Right lobe of liver (tissue), 6 donors: ENCODE measurements around the gene HEY2. TPM values are rescaled to one million over a fixed set of nuclear protein-coding genes. Genes with fewer than 3 reads are reported as not detected.
A peak's percentile ranks its signal among the peaks of the same experiment; 100 is the strongest.
"Not testable (repeated sequence)": the region's sequence is repeated elsewhere in the genome, so short reads cannot be mapped to it uniquely, and the experiment has no call there.

Experiments used
- ATAC-seq, 4 donors: fragments of 200-7000 bp; cut with Tn5 transposase; one replicate each; pipeline ENCODE4 v1.9.1; 2020; ENCODE audit warnings: mild to moderate bottlenecking in 4 of 4, moderate library complexity in 4 of 4
- DNase-seq, 3 donors: peaks; one replicate each; pipeline ENCODE4 v3.0.0-alpha.2; 2020
- H3K27ac ChIP-seq, 3 donors: fragments of 200-600 bp; one replicate each; pipeline ENCODE4 v1.8.0; 2022
- H3K27me3 ChIP-seq, 2 donors: fragments of 200-600 bp; one replicate each; pipeline ENCODE4 v1.8.0; 2022
- H3K36me3 ChIP-seq, 4 donors: fragments of 200-600 bp; sonication (generic) in 1 of 4; one replicate each; pipeline versions ENCODE4 v1.5.1 to v1.8.0; 2017 to 2022; ENCODE audit warnings: control low read depth in 1 of 4
- H3K4me1 ChIP-seq, 4 donors: fragments of 200-600 bp; sonication (generic) in 1 of 4; one replicate each; pipeline versions ENCODE4 v1.5.1 to v1.8.0; 2017 to 2022; ENCODE audit warnings: control low read depth in 1 of 4
- H3K4me3 ChIP-seq, 3 donors: fragments of 200-600 bp; one replicate each; pipeline ENCODE4 v1.8.0; 2022
- H3K9me3 ChIP-seq, 4 donors: fragments of 200-600 bp; sonication (generic) in 1 of 4; one replicate each; pipeline versions ENCODE4 v1.5.1 to v1.8.0; 2017 to 2022; ENCODE audit warnings: control low read depth in 1 of 4
- CTCF ChIP-seq, 4 donors: fragments of 200-600 bp in 3 of 4; fragments of 450-650 bp in 1 of 4; IDR thresholded peaks; one replicate each; pipeline versions ENCODE4 v1.5.1 to v1.8.0; 2016 to 2022; ENCODE audit warnings: antibody characterized with exemption in 4 of 4, mild to moderate bottlenecking in 2 of 4
- POLR2A ChIP-seq: fragments of 450-650 bp; IDR thresholded peaks from one replicate; pipeline ENCODE4 v1.6.1; 2017; ENCODE audit warnings: antibody characterized with exemption, mild to moderate bottlenecking
- WGBS: methylation state at CpG from one replicate; pipeline ENCODE4 v1.1.6; 2018; ENCODE audit warnings: low coverage, low lambda C conversion rate; ENCODE audit not compliant: insufficient coverage; ENCODE audit errors: missing lambda C conversion rate; 5-methylcytosine and 5-hydroxymethylcytosine counted together
- intact Hi-C, 2 donors: fragments of 100-400 bp; cut with DNase I; formaldehyde crosslinking; loops; one replicate each; pipeline versions ENCODE4 v1.11.2 to v1.14.1; 2022
- long read RNA-seq: library from polyadenylated mRNA; unstranded; transcript quantifications from one replicate; pipeline ENCODE4 v2.0.0, GENCODE V29; 2019
- total RNA-seq, 6 experiments: library from RNA; depleted of rRNA in 2 of 6; stranded (reverse); fragments of >200 nt in 2 of 6; fragmentation: NEBNext Ultra II Directional in 3 of 6; extraction: Animal tissue kit (Norgen Biotek cat#: 25700) in 3 of 6; gene quantifications; one replicate each; pipeline versions ENCODE4 v1.1.0 to v1.2.4, GENCODE V29; 2016 to 2023
- donor health status: DM: no; HTN: yes; CAD: no.
- donor health status: DM: no; HTN: no; CAD: no.
- donor health status: DM: no; HTN: no; CAD: no.
- donor health status: DM: no; HTN: yes; CAD: no.
- donor health status: DM: no; HTN: yes; CAD: no.

HEY2 gene
- total RNA-seq = 1 to 10 TPM in 3 of 6 experiments, under 1 TPM in 3; 0.74 to 2.6 (median 1.6) TPM
- long read RNA-seq = 0 reads

GRCh38 chr6:125749173-125749864 is at the start of gene HEY2:
Gene HEY2, plus strand, starts transcription at chr6:125749632. Its CDS starts 145 bp downstream, at chr6:125749777.
- ATAC-seq = peak; percentile 77 to 89 (median 79)
- intact Hi-C loops = no loop called here
- Histone ChIP-seq H3K27ac (peak within 1 kb of the TSS; percentile 85 to 97 (median 94)), H3K36me3 (no peaks in the 10 kb centered on the region), H3K4me1 (peaks cover 0 to 39% (median 2%) of the 10 kb centered on the region in 4 donors), H3K9me3 (no peaks in the 10 kb centered on the region), H3K27me3 (no peaks in the 10 kb centered on the region), H3K4me3 (peak within 1 kb of the TSS; percentile 68 to 78 (median 75))
- TF ChIP-seq CTCF (IDR thresholded peaks at IDR 0.05) (peak in 1 of 4 donors; percentile 11), POLR2A (peak; percentile 98)
- 0% methylated on average over 14 of the region's 95 CpGs for WGBS
- peak; percentile 96 to 98 (median 98) for DNase-seq

- Histone ChIP-seq H3K9me3 (no peaks in the 10 kb centered on the region), H3K27me3 (no peaks in the 10 kb centered on the region), H3K36me3 (no peaks in the 10 kb centered on the region), H3K27ac (no peak overlapping the region), H3K4me1 (peaks cover 0 to 5% (median 0%) of the 10 kb centered on the region in 4 donors), H3K4me3 (no peak overlapping the region)
- intact Hi-C loops = no loop called here
- DNase-seq = no peak
- TF ChIP-seq CTCF (IDR thresholded peaks at IDR 0.05) (no peak), POLR2A (no peak)
- WGBS = 92% methylated on average over 2 of the region's 3 CpGs
- no peak for ATAC-seq
These were observed 48.7 kb upstream of the HEY2 start for GRCh38 chr6:125700581-125701353.

- H3K4me3 ChIP-seq = no peak overlapping the region
- TF ChIP-seq POLR2A = no peak
- TF ChIP-seq CTCF (IDR thresholded peaks at IDR 0.05) = no peak
- intact Hi-C loops = no loop called here
- peaks cover 0 to 5% (median 0%) of the 10 kb centered on the region in 4 donors for H3K4me1 ChIP-seq
- no peaks in the 10 kb centered on the region for H3K9me3 ChIP-seq
- ATAC-seq = no peak
- 70% methylated on average over 1 of the region's 1 CpG for WGBS
- no peaks in the 10 kb centered on the region for H3K27me3 ChIP-seq
- no peaks in the 10 kb centered on the region for H3K36me3 ChIP-seq
- no peak overlapping the region for H3K27ac ChIP-seq
- no peak for DNase-seq
These were observed 48.1 kb upstream of the HEY2 start for GRCh38 chr6:125701354-125701668.

- H3K27ac ChIP-seq, DNase-seq, H3K4me3 ChIP-seq, H3K36me3 ChIP-seq, H3K9me3 ChIP-seq, H3K27me3 ChIP-seq, intact Hi-C loops, H3K4me1 ChIP-seq, ATAC-seq: not testable (repeated sequence)
- whole genome bisulfite sequencing = 94% methylated on average over 2 of the region's 5 CpGs
These were observed 45.5 kb upstream of the HEY2 start for GRCh38 chr6:125703882-125704281.
